ENCODE data around the gene RAB1B.

RAB1B gene

DNA sequence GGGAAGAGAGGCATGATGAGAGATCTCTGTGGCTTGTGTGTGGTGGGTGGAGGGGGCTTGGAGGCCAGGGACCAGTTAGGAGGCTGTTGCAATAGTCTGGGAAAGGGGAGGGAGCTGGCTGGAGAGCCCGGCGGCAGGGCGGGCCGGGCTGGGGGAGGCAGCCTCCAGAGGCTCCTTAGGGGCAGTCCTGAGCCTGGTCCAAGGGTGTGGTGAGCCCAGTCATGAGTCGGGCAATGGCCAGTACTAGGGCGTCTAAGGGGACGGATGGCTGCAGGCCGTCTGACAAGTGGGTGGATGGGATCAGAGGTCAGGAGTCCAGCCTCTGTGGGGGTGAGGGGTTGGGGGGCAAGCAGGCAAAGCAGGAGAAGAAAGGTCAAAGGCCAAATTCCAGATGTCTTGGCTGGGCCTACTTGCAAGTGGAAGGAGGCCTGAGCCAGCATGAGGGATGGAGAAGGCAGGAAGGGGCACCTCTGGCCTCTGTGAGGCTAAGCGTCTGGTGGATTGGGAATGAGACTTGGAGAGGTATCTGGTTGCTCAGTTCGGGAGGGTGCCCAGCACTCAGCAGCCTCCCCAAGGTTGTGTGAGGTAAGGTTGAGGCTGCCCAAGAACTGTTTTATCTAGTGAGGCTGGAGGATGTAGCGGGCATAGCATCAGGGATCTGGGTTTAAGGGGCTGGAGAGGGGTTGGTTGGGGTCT is 54.4 kb downstream of the RAB1B start:
- no peak for DNase-seq (ENCODE audit: low spot score)

DNA sequence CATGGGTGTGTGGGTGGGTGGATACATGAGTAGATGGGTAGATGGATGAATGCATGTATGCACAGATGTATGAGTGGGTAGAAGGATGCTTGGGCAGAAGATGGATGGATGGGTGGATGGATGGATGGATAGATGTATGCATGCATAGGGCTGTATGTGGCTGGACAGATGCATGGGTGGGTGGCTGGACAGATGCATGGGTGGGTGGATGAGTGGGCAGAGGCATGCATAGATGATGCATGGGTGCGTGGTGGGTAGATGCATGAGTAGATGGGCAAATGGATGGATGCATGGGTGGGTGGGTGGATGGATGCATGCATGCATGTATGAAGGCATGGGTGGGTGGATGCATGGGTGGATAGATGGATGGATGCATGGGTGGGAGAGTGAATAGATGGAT is 55.2 kb downstream of the RAB1B start:
- no peak for DNase-seq (ENCODE audit: low spot score)

DNA sequence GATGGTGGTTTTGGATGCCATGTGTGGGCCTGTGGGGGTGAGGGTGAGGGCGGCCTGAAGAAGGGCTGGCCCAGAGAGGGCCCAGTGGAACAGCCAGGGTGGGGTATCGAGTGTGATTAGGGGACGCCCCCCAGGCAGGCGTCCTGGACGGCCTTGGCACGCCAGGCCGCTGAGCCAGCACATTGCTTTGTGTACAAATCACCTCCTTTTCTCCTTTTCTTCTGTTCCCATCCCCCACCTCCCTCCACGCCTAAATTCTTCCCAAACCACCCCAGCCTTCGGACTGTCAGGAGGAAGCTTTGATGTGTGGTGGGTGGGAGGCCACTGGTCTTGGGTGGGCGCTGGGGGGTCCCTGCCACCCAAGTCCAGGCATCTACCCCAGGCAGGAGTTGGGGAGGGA is 56.2 kb downstream of the RAB1B start:
- DNase-seq (ENCODE audit: low spot score), result no peak

DNA sequence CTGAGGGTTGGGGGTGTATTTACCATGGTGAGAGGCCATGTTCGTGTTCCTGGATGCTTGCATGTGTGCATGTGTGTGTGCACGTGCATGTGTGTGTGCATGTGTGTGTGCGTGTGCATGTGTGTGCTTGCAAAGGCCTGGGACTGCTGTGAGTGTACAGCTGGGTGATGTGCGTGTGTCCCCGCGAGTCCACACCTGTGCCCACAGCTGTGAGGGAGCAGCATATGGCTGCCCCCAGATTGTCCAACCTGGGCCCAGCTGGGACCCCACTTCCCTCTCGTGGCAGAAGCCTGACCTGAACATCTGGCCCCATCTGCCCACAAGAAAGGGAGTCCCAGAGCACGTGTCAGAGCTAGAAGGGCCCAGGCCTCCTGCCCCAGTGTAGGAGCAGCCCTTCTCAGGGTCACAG is 56.8 kb downstream of the RAB1B start:
- DNase-seq (ENCODE audit: low spot score), result no peak

DNA sequence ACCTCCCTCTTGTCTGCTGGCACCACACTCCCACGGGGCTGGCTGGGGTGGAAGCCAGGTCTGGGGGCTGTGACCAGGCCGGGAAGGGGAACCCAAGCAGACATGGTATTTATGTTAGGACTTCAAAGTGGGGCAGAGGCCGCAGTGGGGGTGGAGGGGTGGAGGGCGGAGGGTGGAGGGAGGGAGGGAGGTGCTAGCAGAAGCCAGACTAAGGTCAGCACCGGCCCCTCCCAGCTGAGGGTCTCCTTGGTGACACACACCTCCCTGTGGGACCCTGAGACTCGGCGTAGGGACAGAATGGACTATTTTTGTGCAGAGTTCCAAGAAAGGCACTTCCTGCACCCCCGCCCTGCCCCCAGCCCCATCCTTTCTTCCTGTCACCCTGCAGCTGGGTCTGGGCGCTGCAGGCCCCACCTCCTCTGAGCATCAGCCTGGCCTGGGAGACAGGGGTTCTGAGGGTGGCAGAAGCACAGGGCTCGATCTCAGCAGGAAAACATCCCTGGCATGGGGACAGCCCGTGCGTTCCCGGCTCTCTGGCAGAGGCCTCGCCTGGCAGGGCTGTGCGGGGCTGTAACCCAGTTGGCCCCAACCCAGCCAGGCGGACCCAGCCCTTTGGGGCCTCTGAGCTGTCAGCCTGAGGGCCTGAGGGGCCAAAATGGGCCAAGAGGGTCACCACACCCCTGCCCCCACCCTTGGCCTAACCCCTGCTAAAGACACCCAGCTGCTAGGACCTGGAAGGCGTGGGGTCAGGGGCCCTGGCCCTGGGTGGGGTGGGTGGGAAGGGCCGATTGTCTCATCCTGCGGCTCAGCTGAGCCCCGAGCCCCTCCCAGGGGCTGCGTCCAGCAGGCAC is 58.0 kb downstream of the RAB1B start:
- DNase-seq (ENCODE audit: low spot score), result peak; percentile 23

All from CD4-positive, alpha-beta T cell treated with Interleukin-15 for 4 hours (primary cell).